Measurements from ENCODE around the gene C2CD2.

DNA sequence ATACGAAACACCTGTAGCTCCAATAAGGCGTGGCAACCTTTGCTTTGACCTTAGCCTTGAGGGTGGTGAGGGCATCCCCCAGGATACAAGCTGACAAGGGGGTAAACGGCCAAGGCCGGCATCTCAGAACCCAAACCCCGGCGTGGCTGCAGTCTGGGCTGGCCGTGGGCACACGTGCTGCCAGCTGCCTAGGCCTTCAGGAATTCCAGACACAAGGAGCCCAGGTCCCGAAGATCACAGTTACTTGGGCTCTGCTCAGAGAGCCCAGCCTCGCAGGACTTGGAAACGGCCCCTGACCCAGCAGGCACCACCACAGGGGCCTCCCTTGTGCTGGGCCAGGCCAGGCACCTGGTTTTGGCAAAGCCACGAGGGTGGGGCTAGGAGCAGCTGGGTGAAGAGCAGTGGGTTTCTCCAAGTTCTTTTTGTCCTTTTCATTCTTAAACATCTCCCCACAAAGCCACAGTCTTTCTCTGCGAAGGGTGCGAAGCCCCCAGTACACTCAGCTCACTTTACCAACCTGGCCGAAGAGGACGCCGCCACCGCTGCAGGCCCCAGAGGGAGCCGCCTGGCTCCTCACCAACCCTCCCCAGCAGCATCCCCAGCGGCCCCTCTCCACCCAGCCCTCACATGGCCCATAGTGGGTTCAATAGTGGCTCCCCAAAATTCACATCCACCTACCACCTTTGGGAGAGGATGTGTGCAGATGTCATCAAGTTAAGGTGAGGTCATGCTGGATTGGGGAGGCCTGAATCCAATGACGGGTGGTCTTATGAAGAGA lies 101.5 kb downstream of the C2CD2 start:
- no peak for TF ChIP-seq EZH2 (IDR thresholded peaks at IDR 0.05; ENCODE audit: borderline replicate concordance, low read depth, low read length, severe bottlenecking)
- TF ChIP-seq POLR2AphosphoS5 (IDR thresholded peaks at IDR 0.05; ENCODE audit: insufficient read depth, low read depth, low read length): no peak
- TF ChIP-seq, protein P1, sequence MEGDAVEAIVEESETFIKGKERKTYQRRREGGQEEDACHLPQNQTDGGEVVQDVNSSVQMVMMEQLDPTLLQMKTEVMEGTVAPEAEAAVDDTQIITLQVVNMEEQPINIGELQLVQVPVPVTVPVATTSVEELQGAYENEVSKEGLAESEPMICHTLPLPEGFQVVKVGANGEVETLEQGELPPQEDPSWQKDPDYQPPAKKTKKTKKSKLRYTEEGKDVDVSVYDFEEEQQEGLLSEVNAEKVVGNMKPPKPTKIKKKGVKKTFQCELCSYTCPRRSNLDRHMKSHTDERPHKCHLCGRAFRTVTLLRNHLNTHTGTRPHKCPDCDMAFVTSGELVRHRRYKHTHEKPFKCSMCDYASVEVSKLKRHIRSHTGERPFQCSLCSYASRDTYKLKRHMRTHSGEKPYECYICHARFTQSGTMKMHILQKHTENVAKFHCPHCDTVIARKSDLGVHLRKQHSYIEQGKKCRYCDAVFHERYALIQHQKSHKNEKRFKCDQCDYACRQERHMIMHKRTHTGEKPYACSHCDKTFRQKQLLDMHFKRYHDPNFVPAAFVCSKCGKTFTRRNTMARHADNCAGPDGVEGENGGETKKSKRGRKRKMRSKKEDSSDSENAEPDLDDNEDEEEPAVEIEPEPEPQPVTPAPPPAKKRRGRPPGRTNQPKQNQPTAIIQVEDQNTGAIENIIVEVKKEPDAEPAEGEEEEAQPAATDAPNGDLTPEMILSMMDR (IDR thresholded peaks at IDR 0.05; ENCODE audit: extremely low read depth in 1 of 2, insufficient read depth in 1 of 2, low read depth in 1 of 2, low read length in 2 of 2): no peak
- TF ChIP-seq, protein P2, sequence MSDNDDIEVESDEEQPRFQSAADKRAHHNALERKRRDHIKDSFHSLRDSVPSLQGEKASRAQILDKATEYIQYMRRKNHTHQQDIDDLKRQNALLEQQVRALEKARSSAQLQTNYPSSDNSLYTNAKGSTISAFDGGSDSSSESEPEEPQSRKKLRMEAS (IDR thresholded peaks at IDR 0.05; ENCODE audit: insufficient read depth, insufficient read length): no peak
- no peak for TF ChIP-seq JUN (IDR thresholded peaks at IDR 0.05; ENCODE audit: borderline replicate concordance, insufficient read depth, insufficient read length, low read depth)
- no peak for TF ChIP-seq POLR2A (IDR thresholded peaks at IDR 0.05; ENCODE audit: low read depth, low read length)
- no peak for TF ChIP-seq MYC (IDR thresholded peaks at IDR 0.05; ENCODE audit: low read depth, low read length)
- no peak for TF ChIP-seq GATA2 (IDR thresholded peaks at IDR 0.05; ENCODE audit: insufficient read depth, insufficient read length, low read depth, low read length)

All from endothelial cell of umbilical vein (primary cell).